NCI-H524 (cell line): ENCODE measurements around the gene RALBP1.
"Not testable (repeated sequence)": the region's sequence is repeated elsewhere in the genome, so short reads cannot be mapped to it uniquely, and the experiment has no call there.

ENCODE experiments used
- DNase-seq, 2 experiments: peaks; one replicate each; lab custom pipeline; 2025; lab: John Stamatoyannopoulos, UW

Gene RALBP1

DNA sequence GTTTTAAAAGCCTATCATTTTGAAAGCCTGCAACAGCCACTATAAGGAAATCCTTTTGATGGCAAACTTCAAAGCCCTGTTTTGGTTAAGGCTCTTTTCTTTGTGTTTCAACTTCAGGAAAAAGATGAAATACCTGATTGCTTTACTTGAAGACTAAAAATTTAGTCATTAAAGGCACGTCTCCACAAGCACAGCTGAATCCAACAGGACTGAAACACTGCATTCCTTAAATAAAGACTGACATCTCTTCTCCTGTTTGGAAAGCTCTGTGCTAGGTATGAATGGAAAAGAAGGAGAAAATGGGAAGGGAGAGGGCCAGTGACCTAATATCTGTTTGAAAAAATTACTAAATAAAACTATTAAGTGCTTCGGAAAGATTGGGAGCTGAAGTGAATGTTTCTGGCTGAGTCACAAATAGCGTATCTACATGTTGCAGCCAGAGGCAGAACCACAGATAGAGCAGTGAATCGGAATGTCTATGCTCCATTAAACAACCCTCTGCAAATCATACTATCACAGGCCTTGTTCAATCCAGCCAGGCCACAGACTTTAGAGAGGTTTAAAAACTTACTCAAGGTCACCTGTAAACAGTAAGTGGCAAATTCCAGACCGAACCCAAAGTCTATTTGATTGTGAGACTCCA, 21.1 kb upstream of the RALBP1 start:
- no peak for DNase-seq

DNA sequence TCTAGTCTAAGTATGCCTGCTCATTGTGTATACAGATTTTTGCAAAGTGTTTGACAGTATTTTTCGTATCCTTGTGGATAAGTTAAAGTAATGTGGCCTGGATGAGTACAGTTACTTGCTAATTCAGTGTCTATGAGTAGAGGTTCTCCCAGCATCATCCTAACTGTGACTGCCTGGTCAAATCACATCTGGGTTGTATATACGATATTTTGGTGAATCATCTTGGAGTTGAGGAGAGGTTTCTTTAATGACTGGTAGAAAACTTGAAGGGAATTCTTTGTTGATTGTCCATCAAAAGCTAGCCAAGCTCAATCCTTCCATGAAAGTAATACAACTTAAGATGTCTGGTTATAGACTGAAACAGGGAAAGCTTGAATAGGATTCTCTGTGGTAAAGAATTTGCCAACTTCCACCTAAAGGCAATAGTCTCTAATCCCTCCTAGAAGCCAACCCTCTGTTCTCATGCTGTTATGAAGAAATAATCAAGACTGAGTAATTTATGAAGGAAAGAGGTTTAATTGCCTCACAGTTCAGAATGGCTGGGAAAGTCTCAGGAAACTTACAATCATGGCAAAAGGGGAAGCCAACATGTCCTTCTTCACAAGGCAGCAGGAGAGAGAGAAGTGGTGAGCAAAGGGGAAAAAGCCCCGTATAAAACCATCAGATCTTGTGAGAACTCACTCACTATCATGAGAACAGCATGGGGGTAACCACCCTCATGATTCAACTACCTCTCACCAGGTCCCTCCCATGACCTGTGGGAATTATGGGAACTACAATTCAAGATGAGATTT, 19.4 kb upstream of the RALBP1 start:
- no peak for DNase-seq

DNA sequence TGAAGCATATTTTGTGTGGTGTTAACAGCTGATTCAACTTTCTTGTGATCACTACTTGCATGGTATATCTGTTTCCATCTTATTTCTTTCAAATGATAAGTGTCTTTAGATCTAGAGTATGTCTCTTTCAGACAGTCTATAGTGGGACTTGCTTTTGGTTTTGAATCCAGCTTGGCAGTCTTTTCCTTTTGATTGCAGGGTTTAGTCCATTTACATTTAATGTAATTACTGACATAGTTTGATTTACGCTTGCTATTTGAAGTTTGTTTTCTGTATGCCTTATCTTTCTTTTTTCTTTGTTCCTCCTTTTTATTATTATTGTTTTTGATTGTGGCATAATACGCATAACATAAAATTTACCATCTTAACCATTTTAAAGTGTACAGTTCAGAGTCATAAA, 9.2 kb upstream of the RALBP1 start:
- DNase-seq, result no peak

DNA sequence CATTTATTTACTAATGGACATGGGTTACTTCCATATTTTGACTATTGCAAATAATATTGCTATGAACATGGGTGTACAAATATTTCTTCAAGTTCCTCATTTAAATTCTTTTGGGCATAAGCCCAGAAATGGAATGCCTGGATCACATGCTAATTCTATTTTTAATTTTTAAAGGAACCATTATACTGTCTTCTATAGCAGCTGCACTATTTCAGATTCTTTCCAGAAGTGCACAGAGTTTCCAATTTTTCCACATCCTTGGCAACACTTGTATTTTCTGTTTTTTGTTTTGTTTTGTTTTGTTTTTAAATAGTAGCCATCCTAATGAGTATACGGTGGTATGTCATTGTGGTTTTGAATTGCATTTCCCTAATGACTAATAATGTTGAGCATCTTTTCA, 8.5 kb upstream of the RALBP1 start:
- DNase-seq, result no peak

DNA sequence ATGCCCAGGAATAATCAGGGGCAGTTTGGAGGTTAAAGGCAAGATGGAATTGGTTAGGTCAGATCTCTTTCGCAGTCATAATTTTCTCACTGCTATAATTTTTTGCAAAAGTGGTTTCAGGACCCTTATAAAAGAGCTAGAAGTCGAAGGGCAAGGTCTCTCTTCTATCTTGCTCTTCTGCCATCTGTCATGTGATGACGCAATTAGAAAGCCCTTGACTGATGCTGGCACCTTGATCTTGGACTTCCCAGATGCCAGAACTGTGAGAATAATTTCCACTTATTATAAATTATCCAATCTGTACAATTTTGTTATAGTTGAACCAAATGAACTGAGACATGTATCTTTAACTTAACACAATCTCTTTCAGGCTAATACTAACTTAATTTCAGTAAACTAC, 6.3 kb upstream of the RALBP1 start:
- peak; percentile 54 to 57 for DNase-seq

DNA sequence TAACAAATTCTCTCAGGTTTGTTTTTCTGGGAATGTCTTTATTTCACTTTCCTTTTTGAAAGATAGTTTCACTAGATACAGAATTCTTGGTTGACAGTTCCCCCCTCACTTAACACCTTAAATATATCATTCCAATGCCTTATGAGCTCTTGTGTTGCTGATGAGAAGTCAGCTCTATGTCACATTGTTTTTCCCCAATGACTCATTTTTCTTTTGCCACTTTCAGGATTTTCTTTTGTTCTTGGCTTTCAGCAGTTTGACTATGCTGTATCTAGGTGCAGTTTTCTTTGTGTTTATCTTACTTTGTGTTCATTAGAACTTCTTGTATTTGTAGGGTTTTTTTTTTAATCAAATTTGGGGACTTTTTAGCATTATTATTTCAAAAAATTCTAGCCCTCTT, 5.6 kb upstream of the RALBP1 start:
- DNase-seq, result no peak

DNA sequence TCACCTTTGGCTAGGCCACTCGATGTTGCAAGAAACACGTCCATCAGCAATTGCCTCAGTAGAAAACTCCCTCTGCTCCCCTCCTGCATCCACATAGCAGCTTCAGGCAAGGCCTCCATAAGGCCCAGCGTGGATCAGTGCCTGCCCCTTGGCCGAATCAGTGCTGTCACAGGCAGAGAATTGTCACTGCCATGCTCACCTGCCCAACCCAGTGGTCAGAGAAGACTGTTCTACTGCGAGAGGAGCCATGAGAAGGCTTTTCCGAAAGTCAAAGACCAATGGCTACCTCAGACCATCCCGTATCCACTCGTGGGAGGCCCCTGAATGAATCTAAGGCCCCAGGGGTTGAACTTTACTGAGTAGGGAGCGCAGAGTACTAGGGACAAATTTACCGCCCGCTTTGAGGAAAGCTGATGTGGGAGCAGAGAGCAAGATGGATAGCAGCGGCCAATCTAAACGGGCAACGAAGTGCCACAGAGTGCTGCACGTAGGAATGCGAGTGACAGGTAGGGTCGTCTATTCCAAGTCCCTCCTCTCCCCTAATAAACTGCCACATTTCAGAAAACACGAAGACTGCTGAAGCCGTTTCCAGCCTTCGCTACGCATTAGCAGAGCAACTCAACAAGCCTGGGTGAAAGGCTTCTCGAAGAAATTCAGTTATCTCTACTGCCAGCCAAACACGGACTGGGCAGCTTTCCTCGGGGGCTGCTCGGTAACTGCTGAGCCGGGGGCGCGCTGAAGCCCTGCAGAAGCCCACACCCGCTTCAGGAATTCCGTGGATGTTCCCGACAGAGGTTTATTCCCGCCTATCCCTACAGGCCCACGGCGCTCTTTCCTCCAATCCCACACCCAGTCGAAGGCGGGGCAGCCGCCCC, 968 bp upstream of the RALBP1 start:
- DNase-seq, result peak in 1 of 2 experiments; percentile 78

DNA sequence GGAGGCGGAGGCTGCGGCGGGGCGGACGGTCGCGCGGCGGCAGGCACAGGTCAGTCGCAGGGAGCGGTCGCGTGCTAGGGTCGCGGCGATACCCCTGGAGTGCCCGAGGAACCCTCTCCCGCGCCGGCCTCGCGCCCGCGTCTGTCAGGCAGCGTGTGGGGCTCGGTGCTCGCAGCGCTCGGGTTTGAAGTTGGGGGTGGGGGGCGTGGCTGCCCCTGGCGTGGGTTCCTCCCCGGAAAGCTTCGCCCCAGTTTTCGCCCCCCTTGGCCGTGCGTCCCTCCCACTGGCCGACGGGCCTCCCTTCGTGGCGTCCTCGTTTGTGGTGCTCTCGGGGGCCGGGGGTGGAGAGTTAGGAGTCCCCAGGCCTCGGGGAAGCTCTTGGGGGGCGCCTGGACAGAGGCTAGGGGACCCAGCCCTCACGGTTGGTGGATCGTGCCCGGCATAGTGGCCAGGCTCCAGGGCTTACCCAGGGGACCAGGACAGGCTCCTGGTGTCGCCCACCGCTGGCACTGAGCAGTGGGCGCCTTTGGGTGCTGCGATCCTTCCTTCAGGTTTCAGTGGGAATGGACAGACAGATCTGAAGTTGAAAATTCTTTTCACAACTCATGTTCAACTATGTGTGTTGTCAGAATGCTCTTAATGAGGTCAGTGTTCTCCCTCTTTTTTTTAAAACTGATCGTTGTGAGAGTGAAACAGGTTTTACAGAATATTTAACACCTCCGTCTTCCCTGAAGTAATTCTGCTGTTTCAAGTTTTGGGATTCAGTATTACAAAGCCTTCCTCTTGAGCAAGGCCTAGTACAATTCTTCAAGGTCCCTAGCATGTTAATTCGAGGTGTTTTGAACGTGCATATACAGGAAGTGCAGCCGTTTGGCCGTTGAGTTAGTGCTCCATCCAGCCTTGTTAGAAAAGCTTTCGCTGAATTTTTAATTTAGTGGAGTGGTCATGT, 604 bp downstream of the RALBP1 start:
- peak in 1 of 2 experiments; percentile 33 for DNase-seq

DNA sequence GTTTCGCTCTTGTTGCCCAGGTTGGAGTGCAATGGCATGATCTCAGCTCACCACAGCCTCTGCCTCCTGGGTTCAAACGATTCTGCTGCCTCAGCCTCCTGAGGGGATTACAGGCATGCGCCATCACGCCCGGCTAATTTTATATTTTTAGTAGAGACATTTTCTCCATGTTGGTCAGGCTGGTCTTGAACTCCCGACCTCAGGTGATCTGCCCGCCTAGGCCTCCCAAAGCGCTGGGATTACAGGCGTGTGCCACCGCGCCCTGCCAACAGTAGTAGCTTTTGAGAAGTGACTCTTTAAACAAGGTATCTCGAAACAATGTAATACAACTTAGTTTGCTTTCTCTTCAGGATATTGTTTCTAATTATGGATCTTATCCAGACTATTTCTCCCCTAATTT, 1.6 kb downstream of the RALBP1 start:
- not testable (repeated sequence) for DNase-seq

DNA sequence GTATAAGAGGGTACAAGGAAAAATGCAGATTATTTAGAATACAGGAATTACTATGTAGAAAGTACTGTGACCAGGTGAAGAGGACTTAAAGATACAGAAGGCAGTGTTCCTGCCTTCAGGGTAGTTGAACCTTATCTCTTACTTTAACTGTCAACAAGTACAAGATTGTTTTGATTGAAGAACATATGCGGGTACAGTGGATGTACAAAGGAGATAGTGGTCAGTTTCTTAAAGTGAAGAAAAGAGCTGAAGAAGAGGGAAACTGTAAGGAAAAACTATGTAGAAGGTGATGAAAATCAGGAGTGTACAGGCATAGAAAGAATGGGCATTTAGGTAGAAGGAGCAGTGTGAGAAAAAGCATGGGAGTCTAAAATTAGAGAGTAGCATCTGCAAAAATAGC, 2.2 kb downstream of the RALBP1 start:
- DNase-seq, result no peak

DNA sequence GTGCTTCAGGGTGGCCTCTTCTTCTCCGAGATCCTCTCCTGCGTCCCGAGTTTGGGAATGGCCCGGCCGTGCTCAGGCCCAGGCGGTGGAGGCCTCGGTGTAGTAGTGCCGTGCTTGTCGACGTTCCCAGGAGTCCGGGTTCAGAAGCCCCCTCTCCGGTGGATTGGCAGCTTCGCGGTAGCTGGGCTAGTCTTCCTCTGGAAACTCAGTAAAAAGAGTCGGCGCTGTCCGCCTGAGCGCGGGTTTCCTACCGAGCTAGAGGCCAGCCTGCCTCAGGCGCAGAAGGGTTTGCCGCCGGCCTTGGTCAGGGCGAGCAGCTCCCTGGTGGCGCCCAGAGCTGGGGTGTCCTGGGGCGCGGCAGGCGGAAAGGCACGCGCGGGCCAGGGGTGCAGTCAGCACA, 3.2 kb downstream of the RALBP1 start:
- DNase-seq, result no peak

DNA sequence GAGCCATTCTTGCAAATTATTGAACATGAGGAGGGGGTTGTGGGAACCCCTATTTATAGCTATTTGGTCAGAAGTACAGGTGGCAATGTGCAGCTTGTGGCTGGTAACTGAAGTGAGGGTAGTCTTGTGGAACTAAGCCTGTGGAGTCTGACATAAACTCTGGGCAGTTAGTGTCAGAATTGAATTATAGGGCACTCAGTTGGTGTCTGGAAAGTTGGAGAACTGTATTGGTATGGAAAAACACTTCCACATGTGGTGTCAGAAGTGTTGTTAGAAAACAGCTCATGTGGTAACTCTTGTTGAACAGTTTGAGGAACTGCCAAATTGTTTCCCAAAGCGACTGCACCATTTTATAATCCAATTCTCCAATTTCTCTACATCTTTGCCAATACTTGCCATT, 7.5 kb downstream of the RALBP1 start:
- DNase-seq, result no peak

DNA sequence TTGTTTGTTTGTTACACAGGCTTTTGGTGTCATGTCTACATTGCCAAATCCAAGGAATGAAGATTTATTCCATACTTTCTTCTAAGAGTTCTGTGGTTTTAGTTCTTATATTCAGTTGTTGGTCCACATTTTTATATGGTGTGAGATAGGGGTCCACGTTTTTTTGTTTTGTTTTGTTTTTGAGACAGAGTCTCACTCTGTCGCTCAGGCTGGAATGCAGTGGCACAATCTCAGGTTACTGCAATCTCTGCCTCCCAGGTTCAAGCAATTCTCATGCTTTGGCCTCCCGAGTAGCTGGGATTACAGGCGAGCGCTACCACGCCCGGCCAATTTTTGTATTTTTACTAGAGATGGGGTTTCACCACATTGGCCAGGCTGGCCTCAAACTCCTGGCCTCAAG, 8.2 kb downstream of the RALBP1 start:
- DNase-seq, result no peak

DNA sequence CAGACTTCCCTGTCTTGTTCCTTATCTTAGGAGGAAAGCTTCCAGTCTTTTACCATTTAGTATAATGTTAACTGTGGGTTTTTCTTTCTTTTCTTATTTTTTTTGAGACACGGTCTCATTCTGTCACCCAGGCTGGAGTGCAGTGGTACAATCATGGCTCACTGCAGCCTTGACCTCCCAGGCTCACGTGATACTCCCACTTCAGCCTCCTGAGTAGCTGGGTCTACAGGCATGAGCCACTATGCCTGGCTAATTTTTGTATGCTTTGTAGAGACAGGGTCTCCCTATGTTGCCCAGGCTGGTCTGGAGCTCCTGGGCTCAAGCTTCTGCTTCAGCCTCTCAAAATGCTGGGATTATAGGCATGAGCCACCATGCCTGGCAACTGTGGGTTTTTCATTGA, 9.5 kb downstream of the RALBP1 start:
- not testable (repeated sequence) for DNase-seq

DNA sequence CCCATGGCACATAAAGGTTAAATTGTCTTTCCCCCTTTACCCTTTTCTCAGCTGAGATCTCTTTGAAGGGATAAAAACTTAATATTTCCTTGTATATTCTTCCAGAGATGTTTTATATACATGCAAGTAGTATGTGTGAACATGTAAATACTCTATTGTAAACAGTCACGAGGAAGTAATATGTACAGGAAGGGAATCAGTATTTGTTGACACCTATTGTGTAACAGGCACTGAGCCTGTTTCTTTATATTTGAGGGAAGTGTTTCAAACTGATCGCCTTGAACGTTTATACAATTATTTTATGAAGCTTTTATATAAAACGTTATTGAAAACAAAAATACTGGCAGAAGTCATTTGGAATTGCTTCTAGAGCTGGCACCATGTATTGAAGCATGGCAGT, 13.2 kb downstream of the RALBP1 start:
- DNase-seq, result no peak

DNA sequence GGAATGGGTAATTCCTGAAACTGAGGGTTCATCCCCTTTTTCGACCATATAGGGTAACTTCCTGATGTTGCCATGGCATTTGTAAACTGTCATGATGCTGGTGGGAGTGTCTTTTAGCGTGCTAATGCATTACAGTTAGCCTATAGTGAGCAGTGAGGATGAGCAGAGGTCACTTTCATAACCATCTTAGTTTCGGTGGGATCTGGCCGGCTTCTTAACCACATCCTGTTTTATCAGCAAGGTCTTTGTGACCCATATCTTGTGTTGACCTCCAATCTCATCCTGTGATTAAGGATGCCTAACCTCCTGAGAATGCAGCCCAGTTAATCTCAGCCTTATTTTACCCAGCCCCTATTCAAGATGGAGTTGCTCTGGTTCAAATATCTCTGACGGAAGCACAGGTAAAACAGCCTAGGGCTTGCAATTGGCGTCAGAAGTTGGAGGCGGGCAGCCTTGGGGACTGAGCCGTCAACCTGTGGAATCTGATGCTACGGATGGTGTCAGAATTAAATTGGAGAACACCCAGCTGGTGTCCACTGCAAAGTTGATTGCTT, 19.5 kb downstream of the RALBP1 start:
- no peak for DNase-seq

DNA sequence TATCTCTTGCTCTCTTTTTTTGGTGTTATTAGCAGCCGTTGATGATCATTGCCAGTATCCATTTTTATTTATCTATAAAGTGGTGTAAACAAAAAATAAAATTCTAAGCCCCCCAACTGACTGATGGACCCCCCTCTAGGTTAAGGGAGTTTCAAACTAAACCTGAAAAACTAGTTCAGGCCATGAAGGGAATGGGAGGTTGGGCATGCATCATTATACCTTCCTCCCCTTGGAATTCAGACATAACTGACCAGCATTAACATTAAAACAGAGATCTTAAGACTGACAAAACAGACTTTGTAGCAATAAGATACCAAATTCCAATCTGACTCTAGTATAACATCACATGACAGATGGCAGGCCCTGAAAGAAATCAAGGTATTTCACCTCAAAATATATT, 20.2 kb downstream of the RALBP1 start:
- no peak for DNase-seq

DNA sequence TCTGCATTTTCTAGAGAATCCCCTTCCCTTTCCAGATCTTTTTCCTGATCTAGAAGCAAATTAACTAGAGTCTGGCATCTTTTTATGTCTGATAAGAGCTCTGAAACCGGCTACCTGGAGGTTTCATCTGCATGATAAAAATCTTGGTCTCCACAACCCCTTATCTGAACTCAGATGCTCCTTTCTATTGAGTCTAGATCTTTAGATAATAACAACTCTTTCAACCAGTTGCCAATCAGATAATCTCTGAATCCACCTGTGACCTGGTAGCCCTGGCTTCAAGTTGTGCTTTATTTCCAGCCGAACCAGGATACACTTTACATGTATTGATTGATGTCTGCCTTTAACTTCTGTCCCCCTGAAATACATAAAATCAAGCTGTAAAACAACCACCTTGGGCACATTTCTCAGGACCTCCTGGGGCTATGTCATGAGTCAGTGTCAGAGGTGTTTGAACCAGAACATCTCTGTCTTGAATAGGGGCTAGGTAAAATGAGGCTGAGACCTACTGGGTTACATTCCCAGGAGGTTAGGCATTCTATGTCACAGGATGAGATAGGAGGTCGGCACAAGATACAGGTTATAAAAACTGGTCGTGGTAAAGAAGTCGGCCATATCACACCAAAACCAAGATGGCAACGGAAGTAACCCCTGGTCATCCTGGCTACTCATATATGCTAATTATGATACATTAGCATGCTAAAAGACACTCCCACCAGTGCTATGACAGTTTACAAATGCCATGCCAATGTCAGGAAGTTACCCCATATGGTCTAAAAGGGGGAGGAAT, 20.8 kb downstream of the RALBP1 start:
- DNase-seq, result no peak

DNA sequence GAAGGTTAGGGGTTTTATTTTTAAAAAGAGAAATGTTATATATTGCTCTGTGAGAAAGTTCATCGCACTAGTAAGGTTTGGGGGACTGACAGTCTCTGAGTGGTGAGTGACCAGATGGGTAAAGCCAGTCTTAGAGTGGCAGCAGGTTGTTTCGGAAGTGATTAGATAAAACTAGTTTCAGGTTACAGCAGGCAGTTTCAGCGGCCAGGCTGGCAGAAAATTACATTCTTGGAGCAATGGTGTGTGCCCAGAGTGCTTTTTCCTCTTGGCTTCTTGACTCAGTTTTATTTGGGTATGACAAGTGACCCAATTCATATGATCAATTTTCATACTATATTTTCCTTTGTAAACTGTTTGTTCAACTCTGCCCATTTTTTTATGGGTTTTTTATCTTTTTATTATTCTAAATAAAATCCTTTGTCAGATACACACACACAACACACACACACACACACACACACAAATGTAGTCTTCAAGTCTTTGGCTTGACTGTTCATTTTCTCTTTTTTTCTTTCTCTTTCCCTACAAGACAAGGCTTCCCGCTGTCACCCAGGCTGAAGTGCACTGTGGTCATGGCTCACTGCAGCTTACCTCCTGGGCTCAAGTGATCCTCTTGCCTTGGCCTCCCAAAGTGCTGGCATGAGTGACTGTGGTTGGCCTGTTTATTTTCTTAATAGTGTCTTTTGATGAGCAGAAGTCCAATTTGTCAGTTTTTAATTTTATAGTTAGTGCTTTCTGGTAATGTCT, 30.9 kb downstream of the RALBP1 start:
- DNase-seq, result peak in 1 of 2 experiments; percentile 66
